ENCODE data around the gene SYDE2.
"Not testable (repeated sequence)": the region's sequence is repeated elsewhere in the genome, so short reads cannot be mapped to it uniquely, and the experiment has no call there.

The SYDE2 gene

GRCh38 chr1:85146972-85147359, 53.9 kb downstream of the SYDE2 start:
- no peak overlapping the region for H3K27ac ChIP-seq
- TF ChIP-seq CTCF (conservative IDR thresholded peaks at IDR 0.05): 0 out of 2 replicates have a peak, but pooled peaks have one; percentile 12
- TF ChIP-seq ZFX (IDR thresholded peaks at IDR 0.05): no peak

- H3K27ac ChIP-seq: not testable (repeated sequence)
These were observed 54.4 kb downstream of the SYDE2 start for GRCh38 chr1:85146298-85146971.

- H3K27ac ChIP-seq: no peak overlapping the region
- TF ChIP-seq CTCF (conservative IDR thresholded peaks at IDR 0.05): no peak
- TF ChIP-seq ZFX (IDR thresholded peaks at IDR 0.05): no peak
These were observed 56.5 kb downstream of the SYDE2 start for GRCh38 chr1:85144351-85144750.

GRCh38 chr1:85142753-85143152, 58.1 kb downstream of the SYDE2 start:
- TF ChIP-seq CTCF (conservative IDR thresholded peaks at IDR 0.05) (no peak), ZFX (IDR thresholded peaks at IDR 0.05) (no peak)
- no peak overlapping the region for H3K27ac ChIP-seq

- not testable (repeated sequence) for H3K27ac ChIP-seq
These were observed 62.4 kb downstream of the SYDE2 start for GRCh38 chr1:85138439-85138838.

GRCh38 chr1:85137660-85138059, 63.2 kb downstream of the SYDE2 start:
- TF ChIP-seq ZFX (IDR thresholded peaks at IDR 0.05) (no peak), CTCF (conservative IDR thresholded peaks at IDR 0.05) (no peak)
- no peak overlapping the region for H3K27ac ChIP-seq

GRCh38 chr1:85135392-85135798, 65.4 kb downstream of the SYDE2 start:
- TF ChIP-seq ZFX (IDR thresholded peaks at IDR 0.05): no peak
- no peak for TF ChIP-seq CTCF (conservative IDR thresholded peaks at IDR 0.05)
- no peak overlapping the region for H3K27ac ChIP-seq

- no peak for TF ChIP-seq CTCF (conservative IDR thresholded peaks at IDR 0.05)
- no peak for TF ChIP-seq ZFX (IDR thresholded peaks at IDR 0.05)
- no peak overlapping the region for H3K27ac ChIP-seq
These were observed 66.0 kb downstream of the SYDE2 start for GRCh38 chr1:85134583-85135391.

Data from C4-2B (cell line).